K562 (cell line): ENCODE results near the gene MAN1B1. TPM values are rescaled to one million over a fixed set of nuclear protein-coding genes. Genes with fewer than 3 reads are reported as not detected.

Source experiments
- CBX5 ChIP-seq: IDR thresholded peaks from 2 replicates; pipeline ENCODE4 v1.6.1; 2014; ENCODE audit warnings: low read depth, borderline replicate concordance
- FOXP1 ChIP-seq: sonication (generic); formaldehyde crosslinking; IDR thresholded peaks from 2 replicates; pipeline ENCODE4 v1.8.0; 2022; ENCODE audit warnings: mild to moderate bottlenecking, missing genetic modification reagents
- KLF10 ChIP-seq: fragments of 250-450 bp; sonication (Bioruptor Pico); IDR thresholded peaks from 2 replicates; pipeline ENCODE4 v1.6.1; 2021; ENCODE audit warnings: matching md5 sums
- LCOR ChIP-seq: sonication (generic); formaldehyde crosslinking; IDR thresholded peaks from 2 replicates; pipeline ENCODE4 v1.8.0; 2022; ENCODE audit warnings: mild to moderate bottlenecking, missing genetic modification reagents
- NONO ChIP-seq, 2 experiments: fragments of 200-400 bp in 1 of 2; fragments of 450-650 bp in 1 of 2; formaldehyde crosslinking in 1 of 2; IDR thresholded peaks; 2 replicates each; pipeline ENCODE4 v1.6.1; 2017; ENCODE audit warnings: low read depth in 2 of 2, mild to moderate bottlenecking in 2 of 2, moderate library complexity in 2 of 2, low read length in 1 of 2
- PHF20 ChIP-seq: fragments of 450-650 bp; IDR thresholded peaks from 2 replicates; pipeline ENCODE4 v1.6.1; 2018; ENCODE audit not compliant: partially characterized antibody
- RBM14 ChIP-seq: fragments of 200-400 bp; formaldehyde crosslinking; IDR thresholded peaks from 2 replicates; pipeline ENCODE4 v1.6.1; 2018; ENCODE audit warnings: low read depth, mild to moderate bottlenecking, low read length, moderate library complexity, borderline replicate concordance; ENCODE audit not compliant: insufficient read depth
- SMAD4 ChIP-seq: fragments of 250-450 bp; sonication (Bioruptor Pico); conservative IDR thresholded peaks from 2 replicates; pipeline ENCODE4 v1.8.0; 2021; ENCODE audit warnings: inconsistent platforms, mild to moderate bottlenecking, moderate library complexity
- TAL1 ChIP-seq: fragments of 450-650 bp; IDR thresholded peaks from 2 replicates; pipeline ENCODE4 v1.6.1; 2016; ENCODE audit warnings: mild to moderate bottlenecking
- ZBTB8A ChIP-seq: fragments of 450-650 bp; IDR thresholded peaks from 2 replicates; pipeline ENCODE4 v1.6.1; 2018; ENCODE audit warnings: mild to moderate bottlenecking, moderate library complexity; ENCODE audit not compliant: partially characterized antibody
- ZNF3 ChIP-seq: fragments of 250-450 bp; sonication (Bioruptor Pico); IDR thresholded peaks from 2 replicates; pipeline ENCODE4 v1.5.0; 2021; ENCODE audit warnings: mild to moderate bottlenecking, moderate library complexity
- ZNF77 ChIP-seq: fragments of 250-450 bp; sonication (Bioruptor Pico); IDR thresholded peaks from 2 replicates; pipeline ENCODE4 v1.5.0; 2020
- polyA plus RNA-seq, 8 experiments: library from polyadenylated mRNA; depleted of rRNA in 4 of 8; stranded (reverse) in 5 of 8; unstranded in 3 of 8; fragments of >200 nt; fragmentation: Nextera tagmentation in 2 of 8; fragmentation: Illumina TruSeq in 1 of 8; extraction: Ambion mirVana in 2 of 8; extraction: Trizol in 1 of 8; gene quantifications; 2 replicates each; pipeline versions ENCODE4 v1.2.1 to v1.2.3, GENCODE V29; 2011 to 2014; ENCODE audit warnings: inconsistent platforms in 1 of 8, missing spikeins in 1 of 8
- total RNA-seq, 7 experiments: library from RNA; depleted of rRNA in 6 of 7; stranded (reverse); fragments of >200 nt in 6 of 7; fragmentation: Illumina TruSeq in 2 of 7; extraction: Trizol in 2 of 7; gene quantifications; 2 replicates each; pipeline versions ENCODE4 v1.2.1 to v1.2.3, GENCODE V29; 2011 to 2021; ENCODE audit warnings: low replicate concordance in 1 of 7
- TF ChIP-seq, protein P1 (sequence below): fragments of 200-800 bp; sonication (Bioruptor generic); IDR thresholded peaks from 2 replicates; pipeline ENCODE4 v1.6.1; 2016; ENCODE audit warnings: missing genetic modification characterization, missing compliant biosample characterization
- TF ChIP-seq, protein P2 (sequence below): fragments of 450-650 bp; IDR thresholded peaks from 2 replicates; pipeline ENCODE4 v1.6.1; 2016; ENCODE audit warnings: low read depth, mild to moderate bottlenecking, moderate library complexity
- TF ChIP-seq, protein P3 (sequence below): fragments of 450-650 bp; IDR thresholded peaks from 2 replicates; pipeline ENCODE4 v1.6.1; 2016
- TF ChIP-seq, protein P4 (sequence below): fragments of 250-450 bp; sonication (Bioruptor Pico); IDR thresholded peaks from 2 replicates; pipeline ENCODE4 v1.8.0; 2021; ENCODE audit warnings: mild to moderate bottlenecking, moderate library complexity
- TF ChIP-seq, protein P5 (sequence below): sonication (generic); formaldehyde crosslinking; IDR thresholded peaks from 2 replicates; pipeline ENCODE4 v1.8.1; 2023; ENCODE audit warnings: mild to moderate bottlenecking, missing genetic modification reagents
- TF ChIP-seq, protein P6 (sequence below): fragments of 450-650 bp; IDR thresholded peaks from 2 replicates; pipeline ENCODE4 v1.6.1; 2016; ENCODE audit warnings: missing biosample characterization, missing genetic modification characterization

Gene MAN1B1
- total and polyA plus RNA-seq, 9 of the 15 experiments (the other 6 are each of a cell fraction or from before 2014, with no cell fraction given): 0.55 to 36.6 (median 27.3) TPM

DNA sequence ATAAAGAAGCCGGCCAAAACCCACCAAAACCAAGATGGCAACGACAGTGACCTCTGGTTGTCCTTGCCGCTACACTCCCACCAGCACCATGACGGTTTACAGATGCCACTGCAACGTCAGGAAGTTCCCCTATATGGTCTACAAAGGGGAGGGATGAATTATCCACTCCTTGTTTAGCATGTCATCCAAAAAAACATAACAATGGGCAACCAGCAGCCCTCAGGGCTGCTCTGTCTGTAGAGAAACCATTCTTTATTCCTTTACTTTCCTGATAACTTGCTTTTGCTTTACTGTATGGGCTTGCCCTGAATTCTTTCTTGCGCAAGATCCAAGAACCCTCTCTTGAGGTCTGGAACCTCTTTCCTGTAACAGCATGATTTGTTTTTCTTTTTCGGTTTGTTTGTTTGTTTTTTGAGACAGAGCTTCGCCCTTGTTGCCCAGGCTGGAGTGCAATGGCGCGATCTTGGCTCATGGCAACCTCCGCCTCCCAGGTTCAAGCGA lies 11.5 kb upstream of the MAN1B1 start (continued):
- TF ChIP-seq, protein P1, sequence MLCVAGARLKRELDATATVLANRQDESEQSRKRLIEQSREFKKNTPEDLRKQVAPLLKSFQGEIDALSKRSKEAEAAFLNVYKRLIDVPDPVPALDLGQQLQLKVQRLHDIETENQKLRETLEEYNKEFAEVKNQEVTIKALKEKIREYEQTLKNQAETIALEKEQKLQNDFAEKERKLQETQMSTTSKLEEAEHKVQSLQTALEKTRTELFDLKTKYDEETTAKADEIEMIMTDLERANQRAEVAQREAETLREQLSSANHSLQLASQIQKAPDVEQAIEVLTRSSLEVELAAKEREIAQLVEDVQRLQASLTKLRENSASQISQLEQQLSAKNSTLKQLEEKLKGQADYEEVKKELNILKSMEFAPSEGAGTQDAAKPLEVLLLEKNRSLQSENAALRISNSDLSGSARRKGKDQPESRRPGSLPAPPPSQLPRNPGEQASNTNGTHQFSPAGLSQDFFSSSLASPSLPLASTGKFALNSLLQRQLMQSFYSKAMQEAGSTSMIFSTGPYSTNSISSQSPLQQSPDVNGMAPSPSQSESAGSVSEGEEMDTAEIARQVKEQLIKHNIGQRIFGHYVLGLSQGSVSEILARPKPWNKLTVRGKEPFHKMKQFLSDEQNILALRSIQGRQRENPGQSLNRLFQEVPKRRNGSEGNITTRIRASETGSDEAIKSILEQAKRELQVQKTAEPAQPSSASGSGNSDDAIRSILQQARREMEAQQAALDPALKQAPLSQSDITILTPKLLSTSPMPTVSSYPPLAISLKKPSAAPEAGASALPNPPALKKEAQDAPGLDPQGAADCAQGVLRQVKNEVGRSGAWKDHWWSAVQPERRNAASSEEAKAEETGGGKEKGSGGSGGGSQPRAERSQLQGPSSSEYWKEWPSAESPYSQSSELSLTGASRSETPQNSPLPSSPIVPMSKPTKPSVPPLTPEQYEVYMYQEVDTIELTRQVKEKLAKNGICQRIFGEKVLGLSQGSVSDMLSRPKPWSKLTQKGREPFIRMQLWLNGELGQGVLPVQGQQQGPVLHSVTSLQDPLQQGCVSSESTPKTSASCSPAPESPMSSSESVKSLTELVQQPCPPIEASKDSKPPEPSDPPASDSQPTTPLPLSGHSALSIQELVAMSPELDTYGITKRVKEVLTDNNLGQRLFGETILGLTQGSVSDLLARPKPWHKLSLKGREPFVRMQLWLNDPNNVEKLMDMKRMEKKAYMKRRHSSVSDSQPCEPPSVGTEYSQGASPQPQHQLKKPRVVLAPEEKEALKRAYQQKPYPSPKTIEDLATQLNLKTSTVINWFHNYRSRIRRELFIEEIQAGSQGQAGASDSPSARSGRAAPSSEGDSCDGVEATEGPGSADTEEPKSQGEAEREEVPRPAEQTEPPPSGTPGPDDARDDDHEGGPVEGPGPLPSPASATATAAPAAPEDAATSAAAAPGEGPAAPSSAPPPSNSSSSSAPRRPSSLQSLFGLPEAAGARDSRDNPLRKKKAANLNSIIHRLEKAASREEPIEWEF: no peak; the same call in 1 of the 2 replicates
- TF ChIP-seq, protein P2, sequence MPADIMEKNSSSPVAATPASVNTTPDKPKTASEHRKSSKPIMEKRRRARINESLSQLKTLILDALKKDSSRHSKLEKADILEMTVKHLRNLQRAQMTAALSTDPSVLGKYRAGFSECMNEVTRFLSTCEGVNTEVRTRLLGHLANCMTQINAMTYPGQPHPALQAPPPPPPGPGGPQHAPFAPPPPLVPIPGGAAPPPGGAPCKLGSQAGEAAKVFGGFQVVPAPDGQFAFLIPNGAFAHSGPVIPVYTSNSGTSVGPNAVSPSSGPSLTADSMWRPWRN: no peak
- TF ChIP-seq LCOR (CRISPR knock-in tag) (0 out of 2 replicates have a peak, but pooled peaks have one; percentile 16), KLF10 (CRISPR knock-in tag) (no peak), TAL1 (no peak), ZBTB8A (no peak), PHF20 (no peak), ZNF77 (CRISPR knock-in tag) (no peak), ZNF3 (CRISPR knock-in tag) (no peak), CBX5 (no peak), NONO (IDR thresholded peaks at IDR 0.05; ENCODE audit: low read depth in 2 of 2, low read length in 1 of 2) (no peak), FOXP1 (CRISPR knock-in tag) (no peak), SMAD4 (CRISPR knock-in tag) (0 out of 2 replicates have a peak, but pooled peaks have one; percentile 11), RBM14 (no peak)
- TF ChIP-seq, protein P3, sequence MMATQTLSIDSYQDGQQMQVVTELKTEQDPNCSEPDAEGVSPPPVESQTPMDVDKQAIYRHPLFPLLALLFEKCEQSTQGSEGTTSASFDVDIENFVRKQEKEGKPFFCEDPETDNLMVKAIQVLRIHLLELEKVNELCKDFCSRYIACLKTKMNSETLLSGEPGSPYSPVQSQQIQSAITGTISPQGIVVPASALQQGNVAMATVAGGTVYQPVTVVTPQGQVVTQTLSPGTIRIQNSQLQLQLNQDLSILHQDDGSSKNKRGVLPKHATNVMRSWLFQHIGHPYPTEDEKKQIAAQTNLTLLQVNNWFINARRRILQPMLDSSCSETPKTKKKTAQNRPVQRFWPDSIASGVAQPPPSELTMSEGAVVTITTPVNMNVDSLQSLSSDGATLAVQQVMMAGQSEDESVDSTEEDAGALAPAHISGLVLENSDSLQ: no peak
- TF ChIP-seq, protein P4, sequence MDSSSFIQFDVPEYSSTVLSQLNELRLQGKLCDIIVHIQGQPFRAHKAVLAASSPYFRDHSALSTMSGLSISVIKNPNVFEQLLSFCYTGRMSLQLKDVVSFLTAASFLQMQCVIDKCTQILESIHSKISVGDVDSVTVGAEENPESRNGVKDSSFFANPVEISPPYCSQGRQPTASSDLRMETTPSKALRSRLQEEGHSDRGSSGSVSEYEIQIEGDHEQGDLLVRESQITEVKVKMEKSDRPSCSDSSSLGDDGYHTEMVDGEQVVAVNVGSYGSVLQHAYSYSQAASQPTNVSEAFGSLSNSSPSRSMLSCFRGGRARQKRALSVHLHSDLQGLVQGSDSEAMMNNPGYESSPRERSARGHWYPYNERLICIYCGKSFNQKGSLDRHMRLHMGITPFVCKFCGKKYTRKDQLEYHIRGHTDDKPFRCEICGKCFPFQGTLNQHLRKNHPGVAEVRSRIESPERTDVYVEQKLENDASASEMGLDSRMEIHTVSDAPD (CRISPR knock-in tag): no peak
- TF ChIP-seq, protein P5, sequence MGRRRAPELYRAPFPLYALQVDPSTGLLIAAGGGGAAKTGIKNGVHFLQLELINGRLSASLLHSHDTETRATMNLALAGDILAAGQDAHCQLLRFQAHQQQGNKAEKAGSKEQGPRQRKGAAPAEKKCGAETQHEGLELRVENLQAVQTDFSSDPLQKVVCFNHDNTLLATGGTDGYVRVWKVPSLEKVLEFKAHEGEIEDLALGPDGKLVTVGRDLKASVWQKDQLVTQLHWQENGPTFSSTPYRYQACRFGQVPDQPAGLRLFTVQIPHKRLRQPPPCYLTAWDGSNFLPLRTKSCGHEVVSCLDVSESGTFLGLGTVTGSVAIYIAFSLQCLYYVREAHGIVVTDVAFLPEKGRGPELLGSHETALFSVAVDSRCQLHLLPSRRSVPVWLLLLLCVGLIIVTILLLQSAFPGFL (CRISPR knock-in tag): no peak
- TF ChIP-seq, protein P6, sequence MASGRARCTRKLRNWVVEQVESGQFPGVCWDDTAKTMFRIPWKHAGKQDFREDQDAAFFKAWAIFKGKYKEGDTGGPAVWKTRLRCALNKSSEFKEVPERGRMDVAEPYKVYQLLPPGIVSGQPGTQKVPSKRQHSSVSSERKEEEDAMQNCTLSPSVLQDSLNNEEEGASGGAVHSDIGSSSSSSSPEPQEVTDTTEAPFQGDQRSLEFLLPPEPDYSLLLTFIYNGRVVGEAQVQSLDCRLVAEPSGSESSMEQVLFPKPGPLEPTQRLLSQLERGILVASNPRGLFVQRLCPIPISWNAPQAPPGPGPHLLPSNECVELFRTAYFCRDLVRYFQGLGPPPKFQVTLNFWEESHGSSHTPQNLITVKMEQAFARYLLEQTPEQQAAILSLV (tag): no peak
